ENCODE results near the gene SNW1.
"Not testable (repeated sequence)": the region's sequence is repeated elsewhere in the genome, so short reads cannot be mapped to it uniquely, and the experiment has no call there.

SNW1 gene

DNA sequence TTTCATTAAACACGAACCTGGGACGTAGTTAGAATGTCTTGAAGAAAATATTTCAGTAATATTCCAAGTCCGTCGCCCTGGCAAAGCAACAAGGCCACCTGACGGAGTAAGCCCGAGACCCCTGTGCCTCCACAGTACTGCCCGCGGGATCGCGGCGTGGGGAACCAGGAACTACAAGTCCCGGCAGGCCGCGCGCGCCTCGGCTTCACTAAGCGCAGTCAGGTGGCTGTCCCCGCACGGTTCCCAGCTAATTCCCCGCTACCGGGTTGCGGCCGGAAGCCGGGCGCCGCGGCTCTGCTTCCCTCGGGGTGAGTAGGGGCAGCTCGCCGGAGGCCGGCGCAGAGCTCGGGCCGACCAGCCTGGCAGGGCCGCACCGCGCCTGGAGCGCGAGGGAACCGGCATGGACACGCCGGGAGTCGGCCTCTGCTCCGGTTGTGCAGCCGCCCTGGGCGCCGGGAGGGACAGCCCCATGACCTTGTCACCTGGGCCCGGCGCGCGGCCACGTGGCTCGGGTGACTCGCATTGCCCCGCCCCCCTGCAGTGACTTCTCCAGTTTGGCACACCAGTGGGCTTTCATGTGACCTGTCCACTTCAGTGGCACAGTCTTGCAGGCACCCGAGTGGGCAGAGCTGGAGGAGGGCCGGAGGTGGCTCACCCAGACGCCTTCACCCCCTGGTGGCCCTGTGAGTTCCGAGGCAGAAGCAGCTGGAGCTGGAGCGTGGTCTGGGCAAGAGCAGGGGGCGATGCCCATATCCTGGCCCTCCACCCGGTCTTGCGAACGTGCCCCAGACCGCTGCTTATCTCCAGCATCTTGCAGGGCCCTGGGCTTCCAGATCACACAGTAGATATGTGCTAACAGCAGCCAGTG is 39.1 kb upstream of the SNW1 start, which contains the start of gene ADCK1:
Gene ADCK1 (plus strand): TSS at position 247 of the 868 bp plus-strand sequence. CDS start 18,870 bp downstream, outside the sequence.
- H3K9me3 ChIP-seq (ENCODE audit: low read length), result no peaks in the 10 kb centered on the region
- H3K9ac ChIP-seq (ENCODE audit: low read length), result peak within 1 kb of the TSS; percentile 83
- no peaks in the 10 kb centered on the region for H3K9me2 ChIP-seq (ENCODE audit: low read depth, low read length)
- no peaks in the 10 kb centered on the region for H3F3A ChIP-seq (ENCODE audit: insufficient read depth, low read length)
- H4K20me1 ChIP-seq (ENCODE audit: insufficient read depth, low read length), result no peaks in the 10 kb centered on the region
- no peaks in the 10 kb centered on the region for H3K36me3 ChIP-seq (ENCODE audit: insufficient read depth, low read length)
- no peak for TF ChIP-seq EZH2 (IDR thresholded peaks at IDR 0.05; ENCODE audit: borderline replicate concordance, low read length)
- TF ChIP-seq, protein P1, sequence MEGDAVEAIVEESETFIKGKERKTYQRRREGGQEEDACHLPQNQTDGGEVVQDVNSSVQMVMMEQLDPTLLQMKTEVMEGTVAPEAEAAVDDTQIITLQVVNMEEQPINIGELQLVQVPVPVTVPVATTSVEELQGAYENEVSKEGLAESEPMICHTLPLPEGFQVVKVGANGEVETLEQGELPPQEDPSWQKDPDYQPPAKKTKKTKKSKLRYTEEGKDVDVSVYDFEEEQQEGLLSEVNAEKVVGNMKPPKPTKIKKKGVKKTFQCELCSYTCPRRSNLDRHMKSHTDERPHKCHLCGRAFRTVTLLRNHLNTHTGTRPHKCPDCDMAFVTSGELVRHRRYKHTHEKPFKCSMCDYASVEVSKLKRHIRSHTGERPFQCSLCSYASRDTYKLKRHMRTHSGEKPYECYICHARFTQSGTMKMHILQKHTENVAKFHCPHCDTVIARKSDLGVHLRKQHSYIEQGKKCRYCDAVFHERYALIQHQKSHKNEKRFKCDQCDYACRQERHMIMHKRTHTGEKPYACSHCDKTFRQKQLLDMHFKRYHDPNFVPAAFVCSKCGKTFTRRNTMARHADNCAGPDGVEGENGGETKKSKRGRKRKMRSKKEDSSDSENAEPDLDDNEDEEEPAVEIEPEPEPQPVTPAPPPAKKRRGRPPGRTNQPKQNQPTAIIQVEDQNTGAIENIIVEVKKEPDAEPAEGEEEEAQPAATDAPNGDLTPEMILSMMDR (IDR thresholded peaks at IDR 0.05; ENCODE audit: low read length), result peak; percentile 24; the same call in 1 of the 2 replicates
- H3K4me2 ChIP-seq (ENCODE audit: low read length), result peak within 1 kb of the TSS; percentile 89
- peaks cover 10% of the 10 kb centered on the region for H3K4me1 ChIP-seq (ENCODE audit: insufficient read depth, low read length, severe bottlenecking)
- peak within 1 kb of the TSS; percentile 30 for H2AFZ ChIP-seq (ENCODE audit: low read length)
- peak within 1 kb of the TSS; percentile 86 for H3K4me3 ChIP-seq (ENCODE audit: low read depth, low read length, poor library complexity, severe bottlenecking)
- no peak within 1 kb of the TSS for H3K27ac ChIP-seq (ENCODE audit: low read depth, low read length, poor library complexity, severe bottlenecking)
- no peaks in the 10 kb centered on the region for H3K79me2 ChIP-seq (ENCODE audit: insufficient read depth, low read length)
- H3K27me3 ChIP-seq (ENCODE audit: insufficient read depth, low read length), result no peaks in the 10 kb centered on the region

DNA sequence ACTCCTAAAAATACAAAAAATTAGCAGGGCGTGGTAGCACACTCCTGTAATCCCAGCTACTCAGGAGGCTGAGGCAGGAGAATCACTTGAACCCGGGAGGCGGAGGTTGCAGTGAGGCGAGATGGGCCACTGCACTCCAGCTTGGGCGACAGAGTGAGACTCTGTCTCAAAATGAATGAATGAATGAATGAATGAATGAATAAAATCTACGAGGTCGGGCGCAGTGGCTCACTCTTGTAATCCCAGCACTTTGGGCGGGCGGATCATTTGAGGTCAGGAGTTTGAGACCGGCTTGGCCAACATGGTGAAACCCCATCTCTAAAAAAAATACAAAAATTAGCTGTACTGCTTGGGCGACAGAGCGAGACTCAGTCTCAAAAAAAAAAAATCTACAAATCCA is 38.5 kb upstream of the SNW1 start:
- H3K4me3 ChIP-seq (ENCODE audit: low read depth, low read length, poor library complexity, severe bottlenecking), result peak overlapping the region; percentile 86
- H3K79me2 ChIP-seq (ENCODE audit: insufficient read depth, low read length); H3K27me3 ChIP-seq (ENCODE audit: insufficient read depth, low read length); H3F3A ChIP-seq (ENCODE audit: insufficient read depth, low read length); H3K36me3 ChIP-seq (ENCODE audit: insufficient read depth, low read length); H4K20me1 ChIP-seq (ENCODE audit: insufficient read depth, low read length); H3K4me1 ChIP-seq (ENCODE audit: insufficient read depth, low read length, severe bottlenecking); H3K9me2 ChIP-seq (ENCODE audit: low read depth, low read length); H3K9me3 ChIP-seq (ENCODE audit: low read length); H3K27ac ChIP-seq (ENCODE audit: low read depth, low read length, poor library complexity, severe bottlenecking): not testable (repeated sequence)
- peak overlapping the region; percentile 89 for H3K4me2 ChIP-seq (ENCODE audit: low read length)
- peak overlapping the region; percentile 83 for H3K9ac ChIP-seq (ENCODE audit: low read length)
- peak overlapping the region; percentile 30 for H2AFZ ChIP-seq (ENCODE audit: low read length)

DNA sequence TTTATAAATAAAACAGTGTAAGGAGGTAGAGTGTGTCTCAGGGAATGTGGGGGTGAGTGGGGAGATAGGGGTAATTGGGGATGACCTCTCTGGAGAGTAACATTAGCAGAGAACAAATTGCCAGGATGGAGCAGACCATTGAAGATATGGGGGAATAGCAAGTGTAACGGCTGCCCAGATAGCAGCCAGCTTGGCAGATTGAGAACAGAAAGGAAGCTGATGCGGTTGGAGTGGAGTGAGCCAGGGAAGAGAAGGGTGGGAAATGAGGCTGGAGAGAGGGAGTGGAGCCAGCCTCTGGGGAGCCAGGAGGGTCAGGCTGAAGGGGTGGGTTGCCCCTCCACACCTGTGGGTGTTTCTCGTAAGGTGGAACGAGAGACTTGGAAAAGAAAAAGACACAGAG is 33.4 kb upstream of the SNW1 start:
- Histone ChIP-seq H3F3A (ENCODE audit: insufficient read depth, low read length) (no peaks in the 10 kb centered on the region), H3K36me3 (ENCODE audit: insufficient read depth, low read length) (no peaks in the 10 kb centered on the region), H3K4me1 (ENCODE audit: insufficient read depth, low read length, severe bottlenecking) (no peaks in the 10 kb centered on the region), H3K9me2 (ENCODE audit: low read depth, low read length) (no peaks in the 10 kb centered on the region), H3K27me3 (ENCODE audit: insufficient read depth, low read length) (no peaks in the 10 kb centered on the region), H3K9me3 (ENCODE audit: low read length) (no peaks in the 10 kb centered on the region), H3K79me2 (ENCODE audit: insufficient read depth, low read length) (no peaks in the 10 kb centered on the region), H3K4me3 (ENCODE audit: low read depth, low read length, poor library complexity, severe bottlenecking) (no peak overlapping the region), H3K4me2 (ENCODE audit: low read length) (no peak overlapping the region), H2AFZ (ENCODE audit: low read length) (no peak overlapping the region), H3K9ac (ENCODE audit: low read length) (no peak overlapping the region), H3K27ac (ENCODE audit: low read depth, low read length, poor library complexity, severe bottlenecking) (no peak overlapping the region), H4K20me1 (ENCODE audit: insufficient read depth, low read length) (no peaks in the 10 kb centered on the region)
- TF ChIP-seq, protein P1 (IDR thresholded peaks at IDR 0.05; ENCODE audit: low read length), result no peak
- TF ChIP-seq EZH2 (IDR thresholded peaks at IDR 0.05; ENCODE audit: borderline replicate concordance, low read length), result no peak

DNA sequence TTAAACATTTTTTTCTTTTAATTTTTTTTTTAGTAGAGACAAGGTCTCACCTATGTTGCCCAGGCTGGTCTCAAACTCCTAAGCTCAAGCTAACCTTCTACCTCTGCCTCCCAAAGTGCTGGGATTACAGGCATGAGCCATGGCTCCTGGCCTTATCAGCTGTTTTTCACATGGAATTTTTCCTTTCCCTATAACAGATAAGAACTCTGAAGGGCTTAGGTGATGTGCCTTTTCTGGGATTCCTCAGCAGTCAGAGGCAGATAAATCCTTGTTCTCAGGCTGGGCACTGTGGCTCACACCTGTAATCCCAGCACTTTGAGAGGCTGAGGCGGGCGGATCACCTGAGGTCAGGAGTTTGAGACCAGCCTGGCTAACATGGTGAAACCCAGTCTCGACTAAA is 32.3 kb upstream of the SNW1 start:
- H3F3A ChIP-seq (ENCODE audit: insufficient read depth, low read length); H3K9me2 ChIP-seq (ENCODE audit: low read depth, low read length); H3K4me1 ChIP-seq (ENCODE audit: insufficient read depth, low read length, severe bottlenecking); H3K4me2 ChIP-seq (ENCODE audit: low read length); H3K4me3 ChIP-seq (ENCODE audit: low read depth, low read length, poor library complexity, severe bottlenecking); H3K9me3 ChIP-seq (ENCODE audit: low read length); H2AFZ ChIP-seq (ENCODE audit: low read length); H4K20me1 ChIP-seq (ENCODE audit: insufficient read depth, low read length); H3K9ac ChIP-seq (ENCODE audit: low read length); H3K27ac ChIP-seq (ENCODE audit: low read depth, low read length, poor library complexity, severe bottlenecking); H3K27me3 ChIP-seq (ENCODE audit: insufficient read depth, low read length); H3K36me3 ChIP-seq (ENCODE audit: insufficient read depth, low read length); H3K79me2 ChIP-seq (ENCODE audit: insufficient read depth, low read length): not testable (repeated sequence)

All from OCI-LY1 (cell line).